Right lobe of liver (tissue), 6 donors: Measurements from ENCODE around the gene WWC2. TPM values are rescaled to one million over a fixed set of nuclear protein-coding genes. Genes with fewer than 3 reads are reported as not detected.
A peak's percentile ranks its signal among the peaks of the same experiment; 100 is the strongest.
"Not testable (repeated sequence)": the region's sequence is repeated elsewhere in the genome, so short reads cannot be mapped to it uniquely, and the experiment has no call there.

Source experiments
- ATAC-seq, 4 donors: fragments of 200-7000 bp; cut with Tn5 transposase; one replicate each; pipeline ENCODE4 v1.9.1; 2020; ENCODE audit warnings: mild to moderate bottlenecking in 4 of 4, moderate library complexity in 4 of 4
- DNase-seq, 3 donors: peaks; one replicate each; pipeline ENCODE4 v3.0.0-alpha.2; 2020
- H3K27ac ChIP-seq, 3 donors: fragments of 200-600 bp; one replicate each; pipeline ENCODE4 v1.8.0; 2022
- H3K27me3 ChIP-seq, 2 donors: fragments of 200-600 bp; one replicate each; pipeline ENCODE4 v1.8.0; 2022
- H3K36me3 ChIP-seq, 4 donors: fragments of 200-600 bp; sonication (generic) in 1 of 4; one replicate each; pipeline versions ENCODE4 v1.5.1 to v1.8.0; 2017 to 2022; ENCODE audit warnings: control low read depth in 1 of 4
- H3K4me1 ChIP-seq, 4 donors: fragments of 200-600 bp; sonication (generic) in 1 of 4; one replicate each; pipeline versions ENCODE4 v1.5.1 to v1.8.0; 2017 to 2022; ENCODE audit warnings: control low read depth in 1 of 4
- H3K4me3 ChIP-seq, 3 donors: fragments of 200-600 bp; one replicate each; pipeline ENCODE4 v1.8.0; 2022
- H3K9me3 ChIP-seq, 4 donors: fragments of 200-600 bp; sonication (generic) in 1 of 4; one replicate each; pipeline versions ENCODE4 v1.5.1 to v1.8.0; 2017 to 2022; ENCODE audit warnings: control low read depth in 1 of 4
- CTCF ChIP-seq, 4 donors: fragments of 200-600 bp in 3 of 4; fragments of 450-650 bp in 1 of 4; IDR thresholded peaks; one replicate each; pipeline versions ENCODE4 v1.5.1 to v1.8.0; 2016 to 2022; ENCODE audit warnings: antibody characterized with exemption in 4 of 4, mild to moderate bottlenecking in 2 of 4
- POLR2A ChIP-seq: fragments of 450-650 bp; IDR thresholded peaks from one replicate; pipeline ENCODE4 v1.6.1; 2017; ENCODE audit warnings: antibody characterized with exemption, mild to moderate bottlenecking
- WGBS: methylation state at CpG from one replicate; pipeline ENCODE4 v1.1.6; 2018; ENCODE audit warnings: low coverage, low lambda C conversion rate; ENCODE audit not compliant: insufficient coverage; ENCODE audit errors: missing lambda C conversion rate; 5-methylcytosine and 5-hydroxymethylcytosine counted together
- intact Hi-C, 2 donors: fragments of 100-400 bp; cut with DNase I; formaldehyde crosslinking; loops; one replicate each; pipeline versions ENCODE4 v1.11.2 to v1.14.1; 2022
- total RNA-seq, 6 experiments: library from RNA; depleted of rRNA in 2 of 6; stranded (reverse); fragments of >200 nt in 2 of 6; fragmentation: NEBNext Ultra II Directional in 3 of 6; extraction: Animal tissue kit (Norgen Biotek cat#: 25700) in 3 of 6; gene quantifications; one replicate each; pipeline versions ENCODE4 v1.1.0 to v1.2.4, GENCODE V29; 2016 to 2023
- donor health status: DM: no; HTN: yes; CAD: no.
- donor health status: DM: no; HTN: no; CAD: no.
- donor health status: DM: no; HTN: no; CAD: no.
- donor health status: DM: no; HTN: yes; CAD: no.
- donor health status: DM: no; HTN: yes; CAD: no.

Gene WWC2
- total RNA-seq, 6 experiments from 2014 or later: 19.5 to 48.9 (median 34.4) TPM

GRCh38 chr4:183118585-183118984, 19.5 kb downstream of the WWC2 start:
- no peaks in the 10 kb centered on the region for H3K9me3 ChIP-seq
- WGBS: 23% methylated on average over 3 of the region's 3 CpGs
- ATAC-seq: peak; percentile 68 to 91 (median 76)
- DNase-seq: no peak
- no peak overlapping the region for H3K4me3 ChIP-seq
- H3K36me3 ChIP-seq: no peaks in the 10 kb centered on the region
- H3K4me1 ChIP-seq: peaks cover 0 to 17% (median 2%) of the 10 kb centered on the region in 4 donors
- no peak overlapping the region for H3K27ac ChIP-seq
- H3K27me3 ChIP-seq: no peaks in the 10 kb centered on the region
- intact Hi-C loops: no loop called here
- TF ChIP-seq CTCF (IDR thresholded peaks at IDR 0.05) (no peak), POLR2A (no peak)

GRCh38 chr4:183121660-183122059, 22.6 kb downstream of the WWC2 start:
- H3K27me3 ChIP-seq, H3K9me3 ChIP-seq, ATAC-seq, DNase-seq, H3K4me3 ChIP-seq, H3K36me3 ChIP-seq, H3K27ac ChIP-seq, intact Hi-C loops: not testable (repeated sequence)
- peaks cover 0 to 21% (median 1%) of the 10 kb centered on the region in 4 donors for H3K4me1 ChIP-seq
- 98% methylated on average over 11 of the region's 12 CpGs for WGBS

- peaks cover 0 to 7% (median 1%) of the 10 kb centered on the region in 4 donors for H3K4me1 ChIP-seq
- H3K36me3 ChIP-seq: no peaks in the 10 kb centered on the region
- 34% methylated on average over 2 of the region's 3 CpGs for WGBS
- no peaks in the 10 kb centered on the region for H3K9me3 ChIP-seq
- ATAC-seq (no peak), DNase-seq (no peak)
- H3K4me3 ChIP-seq: no peak overlapping the region
- intact Hi-C loops: no loop called here
- no peak overlapping the region for H3K27ac ChIP-seq
- TF ChIP-seq POLR2A (no peak), CTCF (IDR thresholded peaks at IDR 0.05) (no peak)
- no peaks in the 10 kb centered on the region for H3K27me3 ChIP-seq
These were observed 25.2 kb downstream of the WWC2 start for GRCh38 chr4:183124228-183124627.

GRCh38 chr4:183124865-183125264, 25.8 kb downstream of the WWC2 start:
- WGBS: 89% methylated on average over 3 of the region's 5 CpGs
- Histone ChIP-seq H3K27ac (no peak overlapping the region), H3K4me3 (no peak overlapping the region), H3K4me1 (peaks cover 0 to 6% (median 1%) of the 10 kb centered on the region in 4 donors), H3K9me3 (no peaks in the 10 kb centered on the region), H3K36me3 (no peaks in the 10 kb centered on the region), H3K27me3 (no peaks in the 10 kb centered on the region)
- ATAC-seq: no peak
- DNase-seq: no peak
- intact Hi-C loops: no loop called here
- TF ChIP-seq CTCF (IDR thresholded peaks at IDR 0.05): no peak
- no peak for TF ChIP-seq POLR2A

- Histone ChIP-seq H3K9me3 (no peaks in the 10 kb centered on the region), H3K4me3 (no peak overlapping the region), H3K27me3 (no peaks in the 10 kb centered on the region), H3K4me1 (peaks cover 0 to 16% (median 7%) of the 10 kb centered on the region in 4 donors), H3K27ac (no peak overlapping the region), H3K36me3 (no peaks in the 10 kb centered on the region)
- intact Hi-C loops: no loop called here
- DNase-seq: no peak
- TF ChIP-seq POLR2A (no peak), CTCF (IDR thresholded peaks at IDR 0.05) (no peak)
- 92% methylated on average over 3 of the region's 3 CpGs for WGBS
- ATAC-seq: no peak
These were observed 30.1 kb downstream of the WWC2 start for GRCh38 chr4:183129125-183129524.
